Neural progenitor cell (in vitro differentiated cells): ENCODE data around the gene SMYD3.

ENCODE experiments used
- EZH2 ChIP-seq: fragments of 200-600 bp; sonication (generic); IDR thresholded peaks from 2 replicates; pipeline ENCODE4 v1.6.1; 2017; ENCODE audit warnings: antibody characterized with exemption, mild to moderate bottlenecking, moderate library complexity
- EZH2phosphoT487 ChIP-seq: fragments of 200-600 bp; sonication (generic); IDR thresholded peaks from 2 replicates; pipeline ENCODE4 v1.6.1; 2017; ENCODE audit warnings: antibody characterized with exemption
- TF ChIP-seq, protein P1 (sequence below): fragments of 200-600 bp; sonication (generic); IDR thresholded peaks from 2 replicates; pipeline ENCODE4 v1.5.1; 2017; ENCODE audit warnings: antibody characterized with exemption, mild to moderate bottlenecking

DNA sequence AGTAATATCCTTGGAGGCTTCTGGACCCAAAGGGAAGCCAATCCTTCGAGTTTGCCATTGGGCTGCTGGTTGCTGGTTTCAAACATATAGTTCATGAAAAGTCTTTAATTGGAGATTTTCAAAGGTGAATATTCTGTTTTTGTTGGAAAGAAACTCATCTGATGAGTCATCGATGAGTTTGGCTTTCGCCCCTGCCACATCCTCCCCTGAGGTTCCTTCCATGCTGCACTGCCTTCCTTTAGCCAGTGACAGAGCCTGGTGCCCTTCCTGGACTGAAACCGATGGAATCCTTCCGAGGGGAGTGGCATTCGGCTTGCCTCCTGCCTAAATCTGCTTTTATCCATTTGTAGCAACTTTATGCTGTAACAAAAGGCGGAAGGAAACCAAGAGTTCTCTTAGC is 802.3 kb downstream of the SMYD3 start:
- TF ChIP-seq, protein P1, sequence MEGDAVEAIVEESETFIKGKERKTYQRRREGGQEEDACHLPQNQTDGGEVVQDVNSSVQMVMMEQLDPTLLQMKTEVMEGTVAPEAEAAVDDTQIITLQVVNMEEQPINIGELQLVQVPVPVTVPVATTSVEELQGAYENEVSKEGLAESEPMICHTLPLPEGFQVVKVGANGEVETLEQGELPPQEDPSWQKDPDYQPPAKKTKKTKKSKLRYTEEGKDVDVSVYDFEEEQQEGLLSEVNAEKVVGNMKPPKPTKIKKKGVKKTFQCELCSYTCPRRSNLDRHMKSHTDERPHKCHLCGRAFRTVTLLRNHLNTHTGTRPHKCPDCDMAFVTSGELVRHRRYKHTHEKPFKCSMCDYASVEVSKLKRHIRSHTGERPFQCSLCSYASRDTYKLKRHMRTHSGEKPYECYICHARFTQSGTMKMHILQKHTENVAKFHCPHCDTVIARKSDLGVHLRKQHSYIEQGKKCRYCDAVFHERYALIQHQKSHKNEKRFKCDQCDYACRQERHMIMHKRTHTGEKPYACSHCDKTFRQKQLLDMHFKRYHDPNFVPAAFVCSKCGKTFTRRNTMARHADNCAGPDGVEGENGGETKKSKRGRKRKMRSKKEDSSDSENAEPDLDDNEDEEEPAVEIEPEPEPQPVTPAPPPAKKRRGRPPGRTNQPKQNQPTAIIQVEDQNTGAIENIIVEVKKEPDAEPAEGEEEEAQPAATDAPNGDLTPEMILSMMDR: no peak
- no peak for TF ChIP-seq EZH2
- no peak for TF ChIP-seq EZH2phosphoT487
